HG03095 (cell line): ENCODE data around the gene MTHFR.

Source experiments
- ATAC-seq: cut with Tn5 transposase; IDR thresholded peaks from one replicate; pipeline ENCODE4 v1.9.1; 2021; ENCODE audit warnings: moderate library complexity; ENCODE audit not compliant: unreplicated experiment

Gene MTHFR

GRCh38 chr1:11783556-11783955 is 22.2 kb downstream of the MTHFR start:
- ATAC-seq: no peak

- no peak for ATAC-seq
Measured at GRCh38 chr1:11782127-11782708, 23.5 kb downstream of the MTHFR start.

DNA sequence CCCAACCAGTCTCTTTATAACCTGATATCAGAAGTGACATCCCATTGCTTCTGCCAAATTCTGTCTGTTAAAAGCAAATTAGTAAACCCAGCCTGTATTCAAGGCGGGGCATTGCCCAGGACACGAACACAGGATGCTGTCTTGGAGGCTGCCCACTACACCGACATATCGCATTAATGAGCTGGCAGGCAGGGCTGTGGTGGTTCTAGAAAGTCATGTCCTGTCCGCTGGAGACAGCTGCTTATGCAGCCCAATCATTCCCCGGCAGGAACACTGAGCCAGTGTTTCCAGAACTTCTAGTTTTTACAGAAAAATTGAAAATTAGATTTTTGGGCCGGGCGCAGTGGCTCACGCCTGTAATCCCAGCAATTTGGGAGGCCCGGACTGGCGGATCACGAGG is 24.5 kb downstream of the MTHFR start:
- no peak for ATAC-seq

DNA sequence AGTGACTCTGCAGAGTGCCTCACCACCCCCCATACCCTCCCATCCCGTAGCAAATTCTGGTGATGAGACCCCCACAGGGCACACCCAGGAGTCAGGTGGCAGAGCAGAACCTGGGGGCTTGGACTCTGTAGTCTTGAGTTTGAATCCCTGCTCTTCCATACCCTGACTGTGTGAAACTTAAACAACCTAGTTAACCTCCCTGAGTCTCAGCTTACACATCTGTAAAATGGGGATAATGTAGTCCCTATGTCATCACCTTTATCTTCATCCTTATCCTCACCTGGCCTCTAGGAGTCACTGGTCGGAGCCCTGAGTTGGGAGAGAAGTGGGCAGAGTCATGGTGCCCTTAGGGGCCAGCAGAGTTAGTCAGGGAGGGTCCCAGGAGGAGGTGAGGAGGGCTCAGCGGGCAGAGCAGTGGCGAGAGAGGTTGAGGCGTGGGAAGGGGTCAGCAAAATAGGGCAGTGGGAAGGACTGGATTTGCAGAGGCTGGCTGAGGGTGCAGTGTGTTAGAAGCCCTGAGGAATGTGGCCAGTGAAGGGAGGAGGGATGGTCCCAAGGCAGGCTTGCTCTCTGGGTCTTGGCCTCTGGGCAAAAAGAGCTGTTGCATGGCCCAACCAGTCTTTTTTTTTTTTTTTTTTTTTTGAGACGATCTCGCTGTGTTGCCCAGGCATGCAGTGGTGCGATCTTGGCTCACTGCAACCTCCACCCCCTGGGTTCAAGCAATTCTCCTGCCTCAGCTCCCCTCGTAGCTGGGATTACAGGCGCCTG is 25.2 kb downstream of the MTHFR start:
- no peak for ATAC-seq

- no peak for ATAC-seq
Measured at GRCh38 chr1:11779715-11780379, 25.9 kb downstream of the MTHFR start.

GRCh38 chr1:11778844-11779623 is 26.7 kb downstream of the MTHFR start:
- no peak for ATAC-seq

- no peak for ATAC-seq
Measured at GRCh38 chr1:11778336-11778735, 27.4 kb downstream of the MTHFR start.

DNA sequence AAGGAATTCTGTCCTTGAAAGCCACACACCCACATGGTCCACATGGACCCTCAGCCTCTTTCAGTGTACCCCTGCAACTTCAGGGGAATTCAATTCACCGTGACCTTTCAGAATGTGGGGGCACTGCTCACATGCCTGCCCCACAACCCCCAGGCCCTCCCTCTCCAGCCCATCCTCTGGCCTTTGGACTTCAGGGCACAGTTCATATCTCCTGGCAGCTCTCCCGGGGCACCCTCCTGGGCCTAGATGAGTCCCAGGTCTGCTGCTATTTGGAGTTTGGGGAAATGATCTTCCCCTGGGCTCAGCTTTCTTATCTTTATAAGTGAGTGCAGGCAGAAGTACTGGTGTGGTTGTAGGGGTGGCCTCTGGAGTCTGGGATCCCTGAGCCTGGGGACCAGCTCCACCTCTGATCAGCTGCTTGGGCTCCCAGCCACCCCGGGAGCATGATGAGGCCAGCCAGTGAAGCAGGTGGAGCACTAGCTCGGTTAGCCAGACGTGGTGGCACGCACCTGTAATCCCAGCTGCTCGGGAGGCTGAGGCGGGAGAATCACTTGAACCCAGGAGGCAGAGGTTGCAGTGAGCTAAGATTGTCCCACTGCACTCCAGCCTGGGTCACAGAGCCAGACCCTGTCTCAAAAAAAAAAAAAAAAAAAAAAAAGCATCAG is 28.0 kb downstream of the MTHFR start:
- ATAC-seq: no peak

GRCh38 chr1:11774753-11775152 is 31.0 kb downstream of the MTHFR start:
- ATAC-seq: no peak

- no peak for ATAC-seq
Measured at GRCh38 chr1:11772458-11772857, 33.3 kb downstream of the MTHFR start.

DNA sequence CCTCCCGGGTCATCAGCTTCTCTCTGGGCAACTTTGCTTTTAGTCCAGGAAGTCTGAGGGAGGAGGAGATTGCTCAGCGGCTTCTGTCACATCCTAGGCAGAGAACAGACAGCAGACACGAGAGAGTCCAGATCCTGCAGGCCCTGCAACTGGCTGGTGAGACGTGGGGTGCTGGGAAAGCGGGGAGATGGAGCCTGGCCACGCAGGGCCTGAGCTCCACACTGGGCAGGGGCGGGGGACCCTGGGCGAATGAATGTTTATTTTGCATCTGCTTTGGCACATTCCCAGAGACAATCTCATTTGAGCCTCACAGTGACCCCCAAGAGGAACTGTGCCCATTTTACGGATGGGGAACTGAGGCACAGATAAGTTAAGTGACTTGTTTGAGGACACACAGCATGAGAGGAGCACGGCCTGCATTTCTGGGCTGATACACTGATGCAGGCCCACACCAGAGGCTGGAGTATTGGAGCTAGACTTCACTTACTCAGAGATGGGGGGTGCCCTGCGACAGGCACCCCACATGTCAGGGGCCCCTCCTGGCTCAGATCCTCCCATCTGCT is 34.2 kb downstream of the MTHFR start:
- ATAC-seq: no peak

DNA sequence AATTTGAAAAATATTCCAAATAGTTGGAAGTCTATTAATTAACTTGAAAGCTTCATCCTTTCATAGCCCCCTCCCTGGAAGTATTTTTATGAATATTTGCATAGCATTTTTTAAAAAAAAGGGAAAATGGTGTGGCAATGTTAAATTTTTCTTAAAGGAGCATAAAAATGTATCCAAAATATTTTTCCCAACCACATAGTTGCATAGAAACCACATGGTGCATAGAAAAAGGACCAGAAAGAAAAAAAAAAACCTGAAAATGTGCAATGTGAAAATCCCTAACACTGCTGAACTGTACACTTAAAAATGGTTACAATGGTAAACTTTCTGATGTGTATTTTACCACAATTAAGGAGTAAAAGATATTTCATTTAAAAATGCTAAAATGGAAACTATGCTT is 35.8 kb downstream of the MTHFR start:
- no peak for ATAC-seq

DNA sequence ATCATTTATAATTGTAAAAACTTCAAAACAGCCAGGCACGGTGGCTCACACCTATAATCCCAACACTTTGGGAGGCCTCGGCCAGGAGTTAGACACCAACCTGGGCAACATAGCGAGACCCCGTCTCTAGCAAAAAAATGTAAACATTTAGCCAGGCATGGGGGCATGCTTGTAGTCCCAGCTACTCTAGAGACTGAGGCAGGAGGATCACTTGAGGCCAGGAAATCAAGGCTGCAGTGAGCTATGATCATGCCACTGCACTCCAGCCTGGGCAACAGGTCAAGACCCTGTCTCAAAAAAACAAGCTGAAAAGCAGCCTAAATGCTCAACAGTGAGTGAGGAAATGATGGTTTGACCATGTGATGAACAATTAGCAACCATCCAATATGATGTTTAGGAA is 36.5 kb downstream of the MTHFR start:
- no peak for ATAC-seq

DNA sequence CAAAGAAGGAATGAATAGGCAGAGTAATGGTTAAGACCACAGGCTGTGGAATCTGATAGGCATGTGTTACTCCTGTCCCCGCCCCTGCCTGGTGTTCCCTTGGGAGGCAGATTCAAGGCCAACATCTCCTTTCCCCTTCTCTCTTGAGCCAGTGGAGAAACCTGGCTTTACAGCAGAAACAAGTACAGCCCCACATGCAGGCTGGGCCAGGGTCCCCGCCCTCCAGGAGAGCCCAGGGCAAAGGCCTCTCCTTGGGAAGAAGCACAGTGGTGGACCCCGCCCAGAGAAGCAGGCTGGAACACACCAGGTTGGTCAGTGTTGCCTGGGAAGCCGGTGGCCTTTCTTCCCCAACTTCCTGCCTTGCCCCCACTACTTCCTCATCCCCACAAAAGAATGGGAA is 36.9 kb downstream of the MTHFR start:
- ATAC-seq: no peak

GRCh38 chr1:11767922-11768704 is 37.7 kb downstream of the MTHFR start:
- no peak for ATAC-seq

GRCh38 chr1:11766429-11766776 is 39.4 kb downstream of the MTHFR start:
- ATAC-seq: no peak

GRCh38 chr1:11765661-11766428 is 39.9 kb downstream of the MTHFR start:
- no peak for ATAC-seq

DNA sequence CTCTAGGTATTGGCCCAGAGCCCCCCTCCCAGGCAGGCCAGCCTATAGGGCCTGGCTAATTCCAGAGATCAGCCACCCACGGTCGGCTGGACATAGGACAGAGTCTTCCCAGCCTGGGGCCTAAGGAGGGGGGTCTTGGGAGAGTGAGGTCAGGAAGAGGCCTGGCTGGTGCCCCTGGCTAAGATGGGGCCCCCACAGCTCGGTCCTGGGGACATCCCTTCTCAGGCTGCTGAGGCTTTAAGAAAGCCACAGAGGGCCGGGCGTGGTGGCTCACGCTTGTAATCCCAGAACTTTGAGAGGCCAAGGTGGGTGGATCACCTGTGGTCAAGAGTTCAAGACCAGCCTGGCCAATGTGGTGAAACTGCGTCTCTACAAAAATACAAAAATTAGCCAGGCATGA is 41.2 kb downstream of the MTHFR start:
- ATAC-seq: no peak

- no peak for ATAC-seq
Measured at GRCh38 chr1:11764115-11764514, 41.6 kb downstream of the MTHFR start.
